ENCODE measurements around the gene CILP. TPM values are rescaled to one million over a fixed set of nuclear protein-coding genes. Genes with fewer than 3 reads are reported as not detected.

CILP gene
- polyA plus RNA-seq, 3 donors, result 0.13 TPM; not detected in 2

GRCh38 chr15:65233696-65234095, 22.4 kb upstream of the CILP start:
- Histone ChIP-seq H3K4me1 (ENCODE audit: control insufficient read depth in 1 of 2, insufficient read depth in 2 of 2, low read length in 2 of 2) (no peaks in the 10 kb centered on the region), H3K9me3 (replicated peaks in 1 of 2; ENCODE audit: control insufficient read depth in 1 of 2, insufficient read depth in 1 of 2, low read length in 2 of 2) (no peaks in the 10 kb centered on the region), H3K4me3 (replicated peaks in 1 of 3; ENCODE audit: low read depth in 2 of 3, low read length in 3 of 3) (no peak overlapping the region), H3K27ac (ENCODE audit: low read depth in 1 of 2, low read length in 2 of 2) (no peak overlapping the region), H3K27me3 (ENCODE audit: control insufficient read depth in 2 of 2, insufficient read depth in 2 of 2, low read length in 2 of 2) (no peaks in the 10 kb centered on the region), H4K20me1 (ENCODE audit: insufficient read depth, low read length) (no peaks in the 10 kb centered on the region), H3K36me3 (replicated peaks in 1 of 2; ENCODE audit: control insufficient read depth in 1 of 2, insufficient read depth in 2 of 2, low read length in 2 of 2) (no peaks in the 10 kb centered on the region), H3K4me2 (replicated peaks; ENCODE audit: extremely low read depth, low read length, poor library complexity, severe bottlenecking) (no peak overlapping the region), H3K79me2 (ENCODE audit: insufficient read depth, low read length) (no peaks in the 10 kb centered on the region), H3K9ac (ENCODE audit: insufficient read depth, low read length, poor library complexity, severe bottlenecking) (no peak overlapping the region), H2AFZ (ENCODE audit: insufficient read depth, low read depth, low read length, poor library complexity, severe bottlenecking) (no peak overlapping the region)
- DNase-seq, result no peak
- no peak overlapping the region for H3K4me3 Mint-ChIP-seq
- no CpG with 5 or more reads among the region's 5 CpGs for WGBS (ENCODE audit: insufficient coverage)
- peaks cover 2% of the 10 kb centered on the region for H3K4me1 Mint-ChIP-seq
- H3K36me3 Mint-ChIP-seq, result no peaks in the 10 kb centered on the region
- peaks cover 0 to 7% (median 0%) of the 10 kb centered on the region in 3 donors for H3K27me3 Mint-ChIP-seq (ENCODE audit: low read depth in 3 of 3)
- intact Hi-C loops (cut with micrococcal nuclease), result no loop called here
- no peaks in the 10 kb centered on the region for H3K9me3 Mint-ChIP-seq
- TF ChIP-seq CTCF (IDR thresholded peaks at IDR 0.05), result no peak
- no peak overlapping the region for H3K27ac Mint-ChIP-seq

- Histone ChIP-seq H3K9me3 (replicated peaks in 1 of 2; ENCODE audit: control insufficient read depth in 1 of 2, insufficient read depth in 1 of 2, low read length in 2 of 2) (no peaks in the 10 kb centered on the region), H3K27me3 (ENCODE audit: control insufficient read depth in 2 of 2, insufficient read depth in 2 of 2, low read length in 2 of 2) (no peaks in the 10 kb centered on the region), H2AFZ (ENCODE audit: insufficient read depth, low read depth, low read length, poor library complexity, severe bottlenecking) (no peak overlapping the region), H3K4me3 (replicated peaks in 1 of 3; ENCODE audit: low read depth in 2 of 3, low read length in 3 of 3) (no peak overlapping the region), H3K36me3 (replicated peaks in 1 of 2; ENCODE audit: control insufficient read depth in 1 of 2, insufficient read depth in 2 of 2, low read length in 2 of 2) (no peaks in the 10 kb centered on the region), H3K27ac (ENCODE audit: low read depth in 1 of 2, low read length in 2 of 2) (no peak overlapping the region), H3K79me2 (ENCODE audit: insufficient read depth, low read length) (no peaks in the 10 kb centered on the region), H4K20me1 (ENCODE audit: insufficient read depth, low read length) (no peaks in the 10 kb centered on the region), H3K9ac (ENCODE audit: insufficient read depth, low read length, poor library complexity, severe bottlenecking) (no peak overlapping the region), H3K4me2 (replicated peaks; ENCODE audit: extremely low read depth, low read length, poor library complexity, severe bottlenecking) (no peak overlapping the region), H3K4me1 (ENCODE audit: control insufficient read depth in 1 of 2, insufficient read depth in 2 of 2, low read length in 2 of 2) (no peaks in the 10 kb centered on the region)
- Mint-ChIP-seq H3K36me3 (no peaks in the 10 kb centered on the region), H3K4me1 (peaks cover 2% of the 10 kb centered on the region), H3K27ac (no peak overlapping the region), H3K4me3 (no peak overlapping the region), H3K9me3 (no peaks in the 10 kb centered on the region), H3K27me3 (ENCODE audit: low read depth in 3 of 3) (peaks cover under 1 to 5% (median 2%) of the 10 kb centered on the region in 3 donors)
- no CpG with 5 or more reads among the region's 3 CpGs for WGBS (ENCODE audit: insufficient coverage)
- no peak for DNase-seq
- intact Hi-C loops (cut with micrococcal nuclease), result no loop called here
- TF ChIP-seq CTCF (IDR thresholded peaks at IDR 0.05), result no peak
Measured at GRCh38 chr15:65232520-65232919, 21.2 kb upstream of the CILP start.
